Psoas muscle (tissue), 8 donors: Measurements from ENCODE around the gene PGM1. TPM values are rescaled to one million over a fixed set of nuclear protein-coding genes. Genes with fewer than 3 reads are reported as not detected.
A peak's percentile ranks its signal among the peaks of the same experiment; 100 is the strongest.

Source experiments
- ATAC-seq, 4 donors: fragments of 200-7000 bp; cut with Tn5 transposase; one replicate each; pipeline ENCODE4 v1.9.1; 2020; ENCODE audit warnings: moderate library complexity in 3 of 4, mild to moderate bottlenecking in 2 of 4
- DNase-seq, 2 donors: peaks; one replicate each; pipeline ENCODE4 v3.0.0-alpha.2; 2020
- H3K27ac ChIP-seq: fragments of 200-600 bp; one replicate; pipeline ENCODE4 v1.8.0; 2022
- H3K27me3 ChIP-seq, 3 donors: fragments of 200-600 bp in 1 of 3; one replicate each; pipeline versions ENCODE4 v1.6.1 to v1.8.0; 2013 to 2022; ENCODE audit warnings: low read length in 2 of 3, mild to moderate bottlenecking in 2 of 3, moderate library complexity in 1 of 3; ENCODE audit not compliant: insufficient read depth in 3 of 3
- H3K36me3 ChIP-seq, 2 donors: fragments of 200-600 bp in 1 of 2; one replicate each; pipeline versions ENCODE4 v1.6.1 to v1.8.0; 2013 to 2022; ENCODE audit warnings: low read depth in 1 of 2, mild to moderate bottlenecking in 1 of 2, moderate library complexity in 1 of 2; ENCODE audit not compliant: insufficient read depth in 1 of 2
- H3K4me1 ChIP-seq: fragments of 200-600 bp; one replicate; pipeline ENCODE4 v1.8.0; 2022
- H3K4me3 ChIP-seq: fragments of 200-600 bp; one replicate; pipeline ENCODE4 v1.8.0; 2022; ENCODE audit warnings: mild to moderate bottlenecking
- H3K9me3 ChIP-seq: fragments of 200-600 bp; one replicate; pipeline ENCODE4 v1.8.0; 2022
- WGBS, 3 donors: extraction: QIAGEN DNeasy Blood & Tissue Kit; methylation state at CpG; one replicate each; pipeline versions ENCODE4 v1.1.6 to v1.1.7; 2013; 5-methylcytosine and 5-hydroxymethylcytosine counted together
- intact Hi-C, 2 donors: fragments of 100-400 bp; cut with DNase I; formaldehyde crosslinking; loops; one replicate each; pipeline versions ENCODE4 v1.11.0 to v1.14.2; 2022
- polyA plus RNA-seq, 3 donors: library from polyadenylated mRNA; stranded (reverse); fragments of 200-250 nt; gene quantifications; one replicate each; pipeline ENCODE4 v1.2.3, GENCODE V29; 2013
- total RNA-seq, 4 donors: library from RNA; stranded (reverse); fragmentation: NEBNext Ultra II Directional in 2 of 4; extraction: Animal tissue kit (Norgen Biotek cat#: 25700) in 2 of 4; gene quantifications; one replicate each; pipeline versions ENCODE4 v1.2.1 to v1.2.4, GENCODE V29; 2021 to 2023
- TF ChIP-seq, protein P1 (sequence below): fragments of 200-600 bp; IDR thresholded peaks from one replicate; pipeline ENCODE4 v1.8.0; 2022; ENCODE audit warnings: antibody characterized with exemption
- donor health status: healthy with polysubstance abuse.
- donor health status: DM: no; HTN: no; CAD: no; lungs with moderate emphysema.
- donor health status: Bipolar disorder and iron deficiency.
- donor health status: healthy.
- donor health status: DM: yes; HTN: yes; CAD: no.
- donor health status: DM: no; HTN: no; CAD: no.
- donor health status: DM: no; HTN: no; CAD: no.
- donor health status: DM: yes; HTN: yes; CAD: no.

The PGM1 gene
- total and polyA plus RNA-seq, 7 donors: 59.6 to 543 (median 364) TPM

DNA sequence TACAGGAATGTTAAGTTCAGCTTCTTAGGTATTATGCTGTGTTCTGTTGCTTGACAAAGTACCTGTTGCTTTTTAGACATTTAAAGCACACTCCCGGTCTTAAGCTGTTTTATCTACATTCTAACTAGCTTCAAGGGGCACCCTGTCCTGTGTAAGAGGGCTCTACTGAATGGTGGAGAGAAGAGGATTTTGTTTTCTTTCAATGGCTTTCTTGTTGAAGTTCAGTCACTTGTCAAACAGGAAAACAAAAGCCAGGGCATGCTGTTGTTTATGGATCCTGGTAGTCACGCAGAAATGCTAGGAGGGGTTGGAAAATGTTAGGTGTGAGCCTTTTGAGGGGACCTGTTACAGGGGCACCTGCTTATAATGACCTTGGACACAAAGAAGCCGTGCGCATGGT lies 30.7 kb downstream of the PGM1 start:
- Histone ChIP-seq H3K4me3 (peak overlapping the region; percentile 60), H3K4me1 (peaks cover 76% of the 10 kb centered on the region), H3K27ac (peak overlapping the region; percentile 81), H3K36me3 (no peaks in the 10 kb centered on the region), H3K9me3 (no peaks in the 10 kb centered on the region), H3K27me3 (no peaks in the 10 kb centered on the region)
- 39 to 73% (median 51%) methylated on average over 4 of the region's 4 CpGs for WGBS, 3 donors
- TF ChIP-seq, protein P1, sequence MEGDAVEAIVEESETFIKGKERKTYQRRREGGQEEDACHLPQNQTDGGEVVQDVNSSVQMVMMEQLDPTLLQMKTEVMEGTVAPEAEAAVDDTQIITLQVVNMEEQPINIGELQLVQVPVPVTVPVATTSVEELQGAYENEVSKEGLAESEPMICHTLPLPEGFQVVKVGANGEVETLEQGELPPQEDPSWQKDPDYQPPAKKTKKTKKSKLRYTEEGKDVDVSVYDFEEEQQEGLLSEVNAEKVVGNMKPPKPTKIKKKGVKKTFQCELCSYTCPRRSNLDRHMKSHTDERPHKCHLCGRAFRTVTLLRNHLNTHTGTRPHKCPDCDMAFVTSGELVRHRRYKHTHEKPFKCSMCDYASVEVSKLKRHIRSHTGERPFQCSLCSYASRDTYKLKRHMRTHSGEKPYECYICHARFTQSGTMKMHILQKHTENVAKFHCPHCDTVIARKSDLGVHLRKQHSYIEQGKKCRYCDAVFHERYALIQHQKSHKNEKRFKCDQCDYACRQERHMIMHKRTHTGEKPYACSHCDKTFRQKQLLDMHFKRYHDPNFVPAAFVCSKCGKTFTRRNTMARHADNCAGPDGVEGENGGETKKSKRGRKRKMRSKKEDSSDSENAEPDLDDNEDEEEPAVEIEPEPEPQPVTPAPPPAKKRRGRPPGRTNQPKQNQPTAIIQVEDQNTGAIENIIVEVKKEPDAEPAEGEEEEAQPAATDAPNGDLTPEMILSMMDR: no peak
- intact Hi-C loops: loop anchor here (5.0 to 10.0 kb wide), 2 partner anchors 508 to 619 kb away; no protein-coding TSS in a partner anchor
- no peak for DNase-seq
- no peak for ATAC-seq

DNA sequence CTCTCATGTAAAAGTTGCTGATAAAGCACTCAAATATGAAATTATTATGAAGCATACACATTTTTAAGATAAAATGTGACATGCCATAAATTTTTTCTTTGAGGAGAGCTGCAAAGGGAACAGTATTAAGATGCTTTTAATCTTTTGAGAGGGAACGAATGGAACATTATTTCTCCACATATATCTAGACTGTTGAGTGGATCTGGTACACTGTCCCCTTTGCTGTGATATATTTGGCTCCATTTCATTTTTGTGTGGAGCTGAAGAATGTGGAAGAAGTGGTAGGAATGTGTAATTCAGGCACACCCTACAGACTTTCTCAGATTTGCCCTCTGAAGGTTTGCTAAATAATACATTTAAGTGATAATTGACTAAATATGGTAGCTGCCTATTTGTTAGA lies 31.7 kb downstream of the PGM1 start:
- Histone ChIP-seq H3K4me3 (peak overlapping the region; percentile 60), H3K9me3 (no peaks in the 10 kb centered on the region), H3K27ac (peak overlapping the region; percentile 81), H3K27me3 (no peaks in the 10 kb centered on the region), H3K4me1 (peaks cover 77% of the 10 kb centered on the region), H3K36me3 (peaks cover 0 to 9% of the 10 kb centered on the region in 2 donors)
- ATAC-seq (no peak), DNase-seq (no peak)
- TF ChIP-seq, protein P1: peak; percentile 21
- 47 to 66% (median 52%) methylated on average over 1 of the region's 1 CpG for WGBS, 3 donors
- intact Hi-C loops: loop anchor here (5.0 to 10.0 kb wide), 2 partner anchors 507 to 620 kb away; no protein-coding TSS in a partner anchor

GRCh38 chr1:63626222-63626621 lies 33.0 kb downstream of the PGM1 start:
- Histone ChIP-seq H3K36me3 (peaks cover 0 to 22% of the 10 kb centered on the region in 2 donors), H3K27ac (peak overlapping the region; percentile 81), H3K4me3 (peak overlapping the region; percentile 60), H3K27me3 (no peaks in the 10 kb centered on the region), H3K4me1 (peaks cover 66% of the 10 kb centered on the region), H3K9me3 (no peaks in the 10 kb centered on the region)
- WGBS, 3 donors: 61 to 82% (median 74%) methylated on average over 2 of the region's 2 CpGs
- ATAC-seq (no peak), DNase-seq (no peak)
- intact Hi-C loops: loop anchor here in 1 of 2 donors (10.0 kb wide), 1 partner anchor 621 kb away; no protein-coding TSS in a partner anchor
- TF ChIP-seq, protein P1: no peak

DNA sequence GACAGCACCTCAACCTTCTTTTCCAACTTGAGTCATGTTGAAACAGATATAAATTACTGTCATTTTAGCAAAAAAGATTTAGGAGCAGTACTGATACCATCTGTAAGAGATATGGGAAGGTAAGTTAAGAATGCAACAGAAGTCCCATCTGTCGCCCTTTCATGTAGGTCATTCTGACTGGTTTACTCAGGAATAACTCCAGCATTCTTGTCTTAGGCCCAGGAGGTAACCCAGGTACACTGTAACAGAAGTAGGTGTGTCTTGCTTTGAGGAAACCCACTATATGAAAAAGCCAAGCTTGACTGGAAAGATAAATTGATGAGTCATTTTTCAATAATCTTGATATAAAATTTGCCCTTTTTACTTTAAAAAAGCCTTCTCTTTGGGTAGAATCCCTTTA lies 35.4 kb downstream of the PGM1 start:
- H3K36me3 ChIP-seq: peaks cover 0 to 45% of the 10 kb centered on the region in 2 donors
- H3K4me1 ChIP-seq: peaks cover 51% of the 10 kb centered on the region
- WGBS, 3 donors: 31 to 65% (median 34%) methylated on average over 1 of the region's 1 CpG
- no peaks in the 10 kb centered on the region for H3K27me3 ChIP-seq
- TF ChIP-seq, protein P1: no peak
- peak overlapping the region; percentile 13 for H3K27ac ChIP-seq
- no peak for DNase-seq
- no peaks in the 10 kb centered on the region for H3K9me3 ChIP-seq
- no peak for ATAC-seq
- no peak overlapping the region for H3K4me3 ChIP-seq
- intact Hi-C loops: loop anchor here in 1 of 2 donors (10.0 kb wide), 1 partner anchor 624 kb away; no protein-coding TSS in a partner anchor

- H3K36me3 ChIP-seq: peaks cover 0 to 59% of the 10 kb centered on the region in 2 donors
- peak in 1 of 4 donors; percentile 14 for ATAC-seq
These were observed 37.0 kb downstream of the PGM1 start for GRCh38 chr1:63630238-63630637.

More at GRCh38 chr1:63630238-63630637, 37.0 kb downstream of the PGM1 start:
- WGBS, 3 donors: 41 to 55% (median 47%) methylated on average over 4 of the region's 4 CpGs
- Histone ChIP-seq H3K27ac (no peak overlapping the region), H3K9me3 (no peaks in the 10 kb centered on the region), H3K4me1 (peaks cover 39% of the 10 kb centered on the region), H3K27me3 (no peaks in the 10 kb centered on the region), H3K4me3 (no peak overlapping the region)
- intact Hi-C loops: no loop called here
- no peak for DNase-seq
- TF ChIP-seq, protein P1: no peak
